GM12874 (cell line): ENCODE data around the gene KCNE5.

Source experiments
- CTCF ChIP-seq: IDR thresholded peaks from 2 replicates; pipeline ENCODE4 v1.5.1; 2011; ENCODE audit warnings: low read depth, mild to moderate bottlenecking, control low read depth, low read length, moderate library complexity; ENCODE audit not compliant: insufficient read depth

KCNE5 gene

DNA sequence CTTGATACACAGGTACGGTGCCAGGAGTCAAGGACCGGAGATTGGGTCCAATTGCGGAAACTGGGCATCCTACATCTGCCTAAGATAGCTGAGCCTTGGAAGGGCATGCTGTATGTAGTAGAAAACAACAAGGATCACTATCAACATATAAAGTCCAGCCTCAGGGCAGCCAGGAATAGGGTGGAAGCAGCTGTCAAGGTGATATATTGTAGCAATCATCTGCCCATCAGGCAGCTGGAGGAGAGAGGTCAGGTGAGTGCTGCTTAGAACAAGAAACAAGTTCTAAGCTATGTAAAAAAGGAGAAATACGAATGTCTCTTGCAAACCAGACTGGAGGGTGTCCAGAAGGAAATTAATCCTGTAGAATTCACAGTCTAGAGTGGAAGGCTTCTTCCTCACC lies 34.8 kb downstream of the KCNE5 start:
- no peak for TF ChIP-seq CTCF

DNA sequence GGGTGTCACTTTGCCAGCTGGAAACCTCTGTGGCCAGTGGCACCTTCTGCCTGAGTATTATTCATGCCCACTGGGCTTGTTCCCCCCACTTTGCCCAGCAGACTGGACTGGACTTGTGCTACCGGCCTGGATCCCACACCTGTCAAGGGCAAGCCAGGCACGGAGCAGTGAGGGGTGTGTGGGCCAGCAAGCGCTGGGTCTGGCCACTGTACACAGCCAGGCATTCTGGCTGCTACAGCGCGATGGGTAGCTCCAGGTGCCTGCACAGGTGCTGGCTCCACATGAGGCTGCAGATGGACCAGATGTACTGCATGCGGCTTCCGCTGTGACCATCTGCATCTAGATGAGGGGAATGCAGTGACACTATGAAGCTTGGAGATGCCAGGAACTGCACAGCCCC lies 39.5 kb downstream of the KCNE5 start:
- TF ChIP-seq CTCF, result no peak

DNA sequence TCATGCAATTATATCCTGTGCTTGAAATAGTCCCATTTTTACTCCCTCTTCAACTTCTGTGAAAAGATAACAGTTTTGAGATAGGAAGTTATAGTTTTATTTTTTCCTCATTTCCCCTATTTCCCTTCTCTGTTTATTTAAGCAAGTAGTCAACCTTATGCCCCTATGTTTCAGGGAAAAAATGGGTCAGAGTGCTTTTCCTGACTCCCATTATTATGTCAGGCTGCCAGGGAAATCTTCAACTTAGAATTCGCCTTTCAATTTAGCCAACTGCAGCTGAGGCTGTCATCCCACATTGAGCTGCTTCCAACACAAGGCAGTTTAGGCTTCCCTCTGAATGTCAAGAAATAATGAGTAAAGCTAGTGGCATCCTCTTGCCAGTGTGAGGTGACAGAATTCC lies 46.1 kb downstream of the KCNE5 start:
- TF ChIP-seq CTCF, result no peak

GRCh38 chrX:109577055-109577454 lies 47.9 kb downstream of the KCNE5 start:
- no peak for TF ChIP-seq CTCF
